Loucy (cell line): ENCODE data around the gene ARHGAP10.

Experiments used
- H2AFZ ChIP-seq: fragments of 200-600 bp; sonication (generic); 2 replicates; pipeline ENCODE4 v1.6.0; 2016; ENCODE audit warnings: antibody characterized with exemption, mild to moderate bottlenecking, low read length, moderate library complexity
- H3F3A ChIP-seq: fragments of 200-600 bp; 2 replicates; pipeline ENCODE4 v1.6.0; 2016; ENCODE audit warnings: antibody characterized with exemption, low read depth, mild to moderate bottlenecking
- H3K27me3 ChIP-seq: fragments of 200-600 bp; sonication (generic); 2 replicates; pipeline ENCODE4 v1.6.1; 2014; ENCODE audit warnings: low read length, mild to moderate bottlenecking; ENCODE audit not compliant: insufficient read depth, poor library complexity, severe bottlenecking
- H3K36me3 ChIP-seq: fragments of 200-600 bp; sonication (generic); 2 replicates; pipeline ENCODE4 v1.6.1; 2016; ENCODE audit warnings: low read length; ENCODE audit not compliant: insufficient read depth
- H3K4me1 ChIP-seq: fragments of 200-600 bp; sonication (generic); 2 replicates; pipeline ENCODE4 v1.5.1; 2014; ENCODE audit warnings: low read length, mild to moderate bottlenecking; ENCODE audit not compliant: insufficient read depth, poor library complexity, severe bottlenecking
- H3K4me2 ChIP-seq: fragments of 200-600 bp; sonication (generic); 2 replicates; pipeline ENCODE4 v1.6.0; 2014; ENCODE audit warnings: antibody characterized with exemption, low read length, low read depth, mild to moderate bottlenecking; ENCODE audit not compliant: poor library complexity, severe bottlenecking
- H3K4me3 ChIP-seq: fragments of 200-600 bp; sonication (generic); 2 replicates; pipeline ENCODE4 v1.5.1; 2014; ENCODE audit warnings: low read length, mild to moderate bottlenecking, mixed read lengths; ENCODE audit not compliant: poor library complexity, severe bottlenecking
- H3K79me2 ChIP-seq: fragments of 200-600 bp; sonication (generic); 2 replicates; pipeline ENCODE4 v1.6.1; 2014; ENCODE audit warnings: low read length; ENCODE audit not compliant: insufficient read depth
- H3K9ac ChIP-seq: fragments of 200-600 bp; sonication (generic); 2 replicates; pipeline ENCODE4 v1.6.0; 2014; ENCODE audit warnings: mild to moderate bottlenecking, low read depth, low read length, moderate library complexity; ENCODE audit not compliant: poor library complexity, severe bottlenecking
- H3K9me2 ChIP-seq: fragments of 200-600 bp; sonication (generic); replicated peaks from 2 replicates; pipeline ENCODE4 v1.6.1; 2016; ENCODE audit warnings: low read depth, low read length, mixed read lengths
- H3K9me3 ChIP-seq: fragments of 200-600 bp; sonication (generic); 2 replicates; pipeline ENCODE4 v1.6.1; 2014; ENCODE audit warnings: mild to moderate bottlenecking, antibody characterized with exemption, low read length, low read depth; ENCODE audit not compliant: insufficient read depth
- H4K20me1 ChIP-seq: fragments of 200-600 bp; sonication (generic); 2 replicates; pipeline ENCODE4 v1.6.0; 2014; ENCODE audit warnings: antibody characterized with exemption, low read length, mild to moderate bottlenecking; ENCODE audit not compliant: insufficient read depth, poor library complexity, severe bottlenecking
- EZH2phosphoT487 ChIP-seq: fragments of 200-600 bp; IDR thresholded peaks from 2 replicates; pipeline ENCODE4 v1.6.1; 2018; ENCODE audit warnings: antibody characterized with exemption, mild to moderate bottlenecking, moderate library complexity, borderline replicate concordance
- TF ChIP-seq, protein P1 (sequence below): fragments of 200-600 bp; sonication (generic); conservative IDR thresholded peaks from 2 replicates; pipeline ENCODE4 v1.5.1; 2014; ENCODE audit warnings: mild to moderate bottlenecking, antibody characterized with exemption, low read length

Gene ARHGAP10

DNA sequence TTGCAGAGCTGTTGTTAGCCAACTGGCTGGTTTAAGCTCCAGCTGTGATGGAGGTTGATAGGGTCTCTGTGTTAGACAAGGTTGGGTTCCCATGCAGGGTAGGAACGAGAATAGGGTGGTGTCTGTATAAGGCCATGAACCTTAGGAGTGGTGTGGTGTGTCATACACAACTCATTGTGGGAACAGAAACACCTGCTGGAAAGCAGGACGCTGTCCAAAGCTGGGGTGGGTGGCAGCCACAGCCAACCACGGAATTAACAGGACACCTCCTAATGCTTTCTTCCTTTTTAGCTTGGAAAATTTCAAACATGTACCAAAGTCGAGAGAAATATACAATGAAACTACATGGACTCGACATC lies 94.4 kb downstream of the ARHGAP10 start:
- H3K36me3 ChIP-seq = peaks cover 15% of the 10 kb centered on the region; the same call in 1 of the 2 replicates
- no peak overlapping the region for H2AFZ ChIP-seq
- TF ChIP-seq EZH2phosphoT487 = no peak
- TF ChIP-seq, protein P1, sequence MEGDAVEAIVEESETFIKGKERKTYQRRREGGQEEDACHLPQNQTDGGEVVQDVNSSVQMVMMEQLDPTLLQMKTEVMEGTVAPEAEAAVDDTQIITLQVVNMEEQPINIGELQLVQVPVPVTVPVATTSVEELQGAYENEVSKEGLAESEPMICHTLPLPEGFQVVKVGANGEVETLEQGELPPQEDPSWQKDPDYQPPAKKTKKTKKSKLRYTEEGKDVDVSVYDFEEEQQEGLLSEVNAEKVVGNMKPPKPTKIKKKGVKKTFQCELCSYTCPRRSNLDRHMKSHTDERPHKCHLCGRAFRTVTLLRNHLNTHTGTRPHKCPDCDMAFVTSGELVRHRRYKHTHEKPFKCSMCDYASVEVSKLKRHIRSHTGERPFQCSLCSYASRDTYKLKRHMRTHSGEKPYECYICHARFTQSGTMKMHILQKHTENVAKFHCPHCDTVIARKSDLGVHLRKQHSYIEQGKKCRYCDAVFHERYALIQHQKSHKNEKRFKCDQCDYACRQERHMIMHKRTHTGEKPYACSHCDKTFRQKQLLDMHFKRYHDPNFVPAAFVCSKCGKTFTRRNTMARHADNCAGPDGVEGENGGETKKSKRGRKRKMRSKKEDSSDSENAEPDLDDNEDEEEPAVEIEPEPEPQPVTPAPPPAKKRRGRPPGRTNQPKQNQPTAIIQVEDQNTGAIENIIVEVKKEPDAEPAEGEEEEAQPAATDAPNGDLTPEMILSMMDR = no peak
- peaks cover 12% of the 10 kb centered on the region for H3K4me1 ChIP-seq
- no peak overlapping the region for H3K9ac ChIP-seq
- H3K79me2 ChIP-seq = no peaks in the 10 kb centered on the region; the same call in 1 of the 2 replicates
- H3K27me3 ChIP-seq = no peaks in the 10 kb centered on the region
- H3F3A ChIP-seq = no peaks in the 10 kb centered on the region
- no peak overlapping the region for H3K4me2 ChIP-seq
- H3K9me3 ChIP-seq = no peaks in the 10 kb centered on the region
- H3K4me3 ChIP-seq = no peak overlapping the region
- no peaks in the 10 kb centered on the region for H4K20me1 ChIP-seq
- H3K9me2 ChIP-seq = no peaks in the 10 kb centered on the region

DNA sequence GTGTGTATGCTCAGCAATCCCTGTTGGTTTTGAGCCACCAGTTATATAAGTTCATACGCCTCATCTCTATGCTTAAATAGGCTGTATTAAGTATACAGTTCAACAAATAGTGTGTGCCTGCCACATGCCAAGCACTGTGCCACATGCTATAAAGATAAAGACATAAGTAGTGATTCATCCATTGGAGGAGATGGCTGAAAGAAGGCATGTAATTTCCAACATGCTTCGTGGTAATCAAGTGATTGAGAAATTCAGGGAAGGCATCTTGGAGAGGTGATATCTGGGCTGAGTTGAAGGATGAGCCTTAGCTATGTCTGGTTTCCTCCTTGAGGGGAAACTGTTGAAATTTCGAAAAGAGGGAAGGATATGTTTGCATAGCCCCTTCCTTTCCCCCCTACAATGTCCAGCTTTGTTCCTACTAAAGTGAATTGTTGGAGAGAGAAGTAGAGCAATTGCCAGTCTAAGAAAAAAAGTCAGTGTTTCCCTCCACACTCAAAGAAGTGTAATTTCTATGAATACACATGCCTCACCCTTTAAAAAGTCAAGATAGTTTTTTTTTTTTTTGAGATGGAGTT lies 96.5 kb downstream of the ARHGAP10 start:
- no peak overlapping the region for H2AFZ ChIP-seq
- H3K36me3 ChIP-seq = peaks cover 9% of the 10 kb centered on the region; the same call in 1 of the 2 replicates
- H3K4me3 ChIP-seq = no peak overlapping the region
- no peaks in the 10 kb centered on the region for H3K27me3 ChIP-seq
- no peaks in the 10 kb centered on the region for H3K79me2 ChIP-seq
- H3K9ac ChIP-seq = no peak overlapping the region
- H3K4me1 ChIP-seq = no peaks in the 10 kb centered on the region
- H3K9me2 ChIP-seq = no peaks in the 10 kb centered on the region
- no peak overlapping the region for H3K4me2 ChIP-seq
- no peaks in the 10 kb centered on the region for H4K20me1 ChIP-seq
- no peaks in the 10 kb centered on the region for H3K9me3 ChIP-seq
- no peaks in the 10 kb centered on the region for H3F3A ChIP-seq
- TF ChIP-seq, protein P1 = no peak
- no peak for TF ChIP-seq EZH2phosphoT487

DNA sequence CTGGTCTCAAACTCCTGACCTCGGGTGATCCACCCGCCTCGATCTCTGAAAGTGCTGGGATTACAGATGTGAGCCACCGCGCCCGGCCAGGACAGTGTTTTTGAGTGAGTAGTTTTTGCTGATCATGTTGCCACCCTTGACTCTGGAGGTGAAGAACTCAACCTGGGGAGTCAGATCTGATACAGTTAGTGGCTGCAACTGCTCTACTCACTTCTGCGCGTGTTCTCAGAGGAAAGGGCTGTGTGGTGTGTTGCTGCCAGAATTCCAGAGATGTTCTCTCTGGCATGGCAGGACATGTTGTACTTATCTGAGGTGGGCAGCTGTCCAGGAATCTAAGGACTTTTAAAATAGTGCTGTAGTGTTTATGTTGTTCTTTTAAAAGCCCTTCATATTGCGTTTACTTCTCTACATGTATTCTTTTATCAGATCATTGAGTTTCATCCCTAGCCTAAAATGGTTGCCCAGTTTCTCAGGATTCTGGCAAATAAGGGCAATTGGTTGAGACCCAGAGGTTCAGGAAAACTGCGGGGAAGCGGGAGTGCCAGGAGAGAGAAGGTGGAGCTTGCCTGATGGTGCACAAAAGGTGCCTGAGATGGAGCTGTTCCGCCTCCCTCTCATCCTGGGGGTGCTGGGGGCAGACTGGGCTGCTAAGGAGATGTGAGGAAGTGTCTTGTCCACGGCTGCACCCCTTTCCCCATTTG lies 97.7 kb downstream of the ARHGAP10 start:
- Histone ChIP-seq H4K20me1 (no peaks in the 10 kb centered on the region), H3K4me3 (no peak overlapping the region), H3K9ac (no peak overlapping the region), H3K4me1 (no peaks in the 10 kb centered on the region), H3K4me2 (no peak overlapping the region), H3K79me2 (no peaks in the 10 kb centered on the region), H2AFZ (no peak overlapping the region), H3K27me3 (no peaks in the 10 kb centered on the region), H3F3A (no peaks in the 10 kb centered on the region), H3K36me3 (peaks cover 9% of the 10 kb centered on the region; the same call in 1 of the 2 replicates), H3K9me3 (no peaks in the 10 kb centered on the region), H3K9me2 (no peaks in the 10 kb centered on the region)
- no peak for TF ChIP-seq EZH2phosphoT487
- TF ChIP-seq, protein P1 = no peak
